ENCODE results near the gene CDC5L.
"Not testable (repeated sequence)": the region's sequence is repeated elsewhere in the genome, so short reads cannot be mapped to it uniquely, and the experiment has no call there.

Gene CDC5L

GRCh38 chr6:44449181-44449580, 61.7 kb downstream of the CDC5L start:
- H2AFZ ChIP-seq (ENCODE audit: insufficient read depth, low read length, poor library complexity); H3K27me3 ChIP-seq (ENCODE audit: insufficient read depth, low read length); H3K23ac ChIP-seq (ENCODE audit: low read length); H3K4me1 ChIP-seq (ENCODE audit: control insufficient read depth in 1 of 2, insufficient read depth in 2 of 2, low read length in 2 of 2); H3K79me2 ChIP-seq (ENCODE audit: control insufficient read depth, insufficient read depth, low read length, poor library complexity); H3K79me1 ChIP-seq (ENCODE audit: low read length); H3K27ac ChIP-seq (ENCODE audit: low read depth, low read length); H3K14ac ChIP-seq (ENCODE audit: low read length); H3K4me3 ChIP-seq (ENCODE audit: low read depth, low read length); H4K8ac ChIP-seq (ENCODE audit: low read depth, low read length); H3K4ac ChIP-seq (ENCODE audit: low read depth, low read length); H4K91ac ChIP-seq (ENCODE audit: low read depth, low read length); DNase-seq; H3K18ac ChIP-seq (ENCODE audit: low read length); H3K4me2 ChIP-seq (ENCODE audit: low read length); H2BK12ac ChIP-seq (ENCODE audit: low read length); H3K36me3 ChIP-seq (ENCODE audit: control insufficient read depth in 1 of 2, insufficient read depth in 2 of 2, low read length in 2 of 2); H3K9me3 ChIP-seq (ENCODE audit: insufficient read depth, low read depth, low read length); H4K12ac ChIP-seq (ENCODE audit: low read depth, low read length); H2BK120ac ChIP-seq (ENCODE audit: insufficient read depth, low read length, poor library complexity); H2BK5ac ChIP-seq (ENCODE audit: low read depth, low read length, poor library complexity); H3K9ac ChIP-seq (ENCODE audit: low read length); H2AK5ac ChIP-seq (ENCODE audit: low read length): not testable (repeated sequence)
- WGBS (ENCODE audit: extremely low coverage, insufficient coverage, insufficient read length), result no CpG with 5 or more reads among the region's 2 CpGs

DNA sequence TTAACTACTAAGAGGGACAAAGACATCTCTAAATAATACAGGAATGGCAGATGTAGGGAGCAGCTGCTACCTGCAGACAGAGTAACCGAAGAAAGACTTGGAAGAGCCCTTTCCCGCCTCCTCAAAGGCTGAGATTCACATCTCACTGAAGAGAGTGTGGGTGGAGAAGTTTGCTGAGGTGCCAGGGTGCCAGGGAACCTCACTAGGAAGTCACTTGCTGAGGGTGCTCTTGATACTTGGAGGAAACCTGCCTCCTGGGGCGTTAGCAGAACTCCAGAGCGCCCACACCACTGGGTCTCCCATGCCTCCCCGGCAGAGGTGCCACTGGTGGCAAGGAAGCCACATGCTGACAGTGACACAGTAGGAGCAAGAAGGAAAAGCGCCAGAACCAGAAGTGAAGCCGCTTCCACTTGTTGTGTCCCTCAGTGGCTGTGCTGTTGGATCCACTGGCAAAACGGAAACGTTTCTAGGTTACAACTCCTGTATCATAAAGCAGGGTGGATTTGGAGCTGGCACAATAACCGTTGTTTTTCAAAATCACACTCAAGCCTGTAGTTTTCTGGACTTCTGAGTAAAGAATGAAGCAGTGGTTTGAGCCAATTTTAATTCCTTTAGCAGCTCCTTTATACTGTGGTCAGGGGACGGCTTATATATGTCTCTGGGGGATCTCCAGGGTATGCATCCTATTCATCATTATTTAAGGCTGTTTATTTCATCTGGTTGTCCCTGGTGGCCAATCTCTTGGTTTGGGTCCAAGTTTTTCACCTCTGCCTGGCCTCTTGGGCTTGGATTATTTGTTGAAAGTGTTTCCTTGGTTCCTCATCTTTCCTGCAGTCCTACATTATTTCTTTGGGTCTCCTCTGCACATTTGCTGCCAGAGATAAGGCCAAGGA, 64.5 kb downstream of the CDC5L start:
- no peak overlapping the region for H3K27ac ChIP-seq (ENCODE audit: low read depth, low read length)
- H2BK12ac ChIP-seq (ENCODE audit: low read length), result no peak overlapping the region
- no peak overlapping the region for H2AK5ac ChIP-seq (ENCODE audit: low read length)
- peaks cover 0 to 3% of the 10 kb centered on the region in 2 experiments for H3K4me1 ChIP-seq (ENCODE audit: control insufficient read depth in 1 of 2, insufficient read depth in 2 of 2, low read length in 2 of 2)
- H3K4ac ChIP-seq (ENCODE audit: low read depth, low read length), result no peak overlapping the region
- no peak overlapping the region for H3K23ac ChIP-seq (ENCODE audit: low read length)
- H3K4me2 ChIP-seq (ENCODE audit: low read length), result no peak overlapping the region
- no peak overlapping the region for H2BK120ac ChIP-seq (ENCODE audit: insufficient read depth, low read length, poor library complexity)
- H3K9ac ChIP-seq (ENCODE audit: low read length), result no peak overlapping the region
- H3K4me3 ChIP-seq (ENCODE audit: low read depth, low read length), result peak overlapping the region; percentile 16
- H3K18ac ChIP-seq (ENCODE audit: low read length), result no peak overlapping the region
- H3K79me2 ChIP-seq (ENCODE audit: control insufficient read depth, insufficient read depth, low read length, poor library complexity), result no peaks in the 10 kb centered on the region
- H3K14ac ChIP-seq (ENCODE audit: low read length), result no peak overlapping the region
- no peak overlapping the region for H2AFZ ChIP-seq (ENCODE audit: insufficient read depth, low read length, poor library complexity)
- H4K12ac ChIP-seq (ENCODE audit: low read depth, low read length), result no peak overlapping the region
- no peaks in the 10 kb centered on the region for H3K79me1 ChIP-seq (ENCODE audit: low read length)
- no peak overlapping the region for H4K8ac ChIP-seq (ENCODE audit: low read depth, low read length)
- H3K9me3 ChIP-seq (ENCODE audit: insufficient read depth, low read depth, low read length), result no peaks in the 10 kb centered on the region
- no peak overlapping the region for H2BK5ac ChIP-seq (ENCODE audit: low read depth, low read length, poor library complexity)
- no peaks in the 10 kb centered on the region for H3K27me3 ChIP-seq (ENCODE audit: insufficient read depth, low read length)
- H4K91ac ChIP-seq (ENCODE audit: low read depth, low read length), result no peak overlapping the region
- no peak for DNase-seq
- no CpG with 5 or more reads among the region's 11 CpGs for WGBS (ENCODE audit: extremely low coverage, insufficient coverage, insufficient read length)
- H3K36me3 ChIP-seq (ENCODE audit: control insufficient read depth in 1 of 2, insufficient read depth in 2 of 2, low read length in 2 of 2), result peaks cover 3 to 8% of the 10 kb centered on the region in 2 experiments

DNA sequence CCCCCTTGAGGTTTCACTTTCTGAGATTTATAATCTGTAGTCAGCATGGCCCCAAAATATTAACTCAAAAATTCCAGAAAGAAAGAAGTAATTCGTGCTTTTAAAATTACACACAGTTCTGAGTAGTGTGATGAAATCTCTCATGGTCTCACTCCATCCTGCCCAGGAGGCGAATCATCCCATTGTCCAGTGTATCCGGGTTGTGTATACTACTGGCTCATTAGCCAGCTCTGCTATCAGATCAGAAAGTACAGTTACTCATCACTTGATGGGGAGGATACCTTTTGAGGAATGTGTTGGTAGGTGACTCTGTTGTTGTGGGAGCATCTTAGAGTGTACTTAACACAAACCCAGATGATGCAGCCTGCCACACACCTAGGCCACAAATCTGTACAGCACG, 65.2 kb downstream of the CDC5L start:
- no peak overlapping the region for H2BK5ac ChIP-seq (ENCODE audit: low read depth, low read length, poor library complexity)
- no peak overlapping the region for H3K14ac ChIP-seq (ENCODE audit: low read length)
- H2BK12ac ChIP-seq (ENCODE audit: low read length), result no peak overlapping the region
- no peak overlapping the region for H2AFZ ChIP-seq (ENCODE audit: insufficient read depth, low read length, poor library complexity)
- no peak overlapping the region for H3K23ac ChIP-seq (ENCODE audit: low read length)
- H3K18ac ChIP-seq (ENCODE audit: low read length), result no peak overlapping the region
- no peak overlapping the region for H3K4me3 ChIP-seq (ENCODE audit: low read depth, low read length)
- no peak overlapping the region for H3K4ac ChIP-seq (ENCODE audit: low read depth, low read length)
- peaks cover 0 to 3% of the 10 kb centered on the region in 2 experiments for H3K4me1 ChIP-seq (ENCODE audit: control insufficient read depth in 1 of 2, insufficient read depth in 2 of 2, low read length in 2 of 2)
- H3K4me2 ChIP-seq (ENCODE audit: low read length), result no peak overlapping the region
- H3K9ac ChIP-seq (ENCODE audit: low read length), result no peak overlapping the region
- no peak overlapping the region for H4K91ac ChIP-seq (ENCODE audit: low read depth, low read length)
- H3K36me3 ChIP-seq (ENCODE audit: control insufficient read depth in 1 of 2, insufficient read depth in 2 of 2, low read length in 2 of 2), result peaks cover 3 to 8% of the 10 kb centered on the region in 2 experiments
- H3K9me3 ChIP-seq (ENCODE audit: insufficient read depth, low read depth, low read length), result no peaks in the 10 kb centered on the region
- H2AK5ac ChIP-seq (ENCODE audit: low read length), result no peak overlapping the region
- DNase-seq, result peak; percentile 74 to 88
- no peaks in the 10 kb centered on the region for H3K79me2 ChIP-seq (ENCODE audit: control insufficient read depth, insufficient read depth, low read length, poor library complexity)
- no peak overlapping the region for H3K27ac ChIP-seq (ENCODE audit: low read depth, low read length)
- H3K79me1 ChIP-seq (ENCODE audit: low read length), result no peaks in the 10 kb centered on the region
- H4K8ac ChIP-seq (ENCODE audit: low read depth, low read length), result no peak overlapping the region
- no peaks in the 10 kb centered on the region for H3K27me3 ChIP-seq (ENCODE audit: insufficient read depth, low read length)
- no peak overlapping the region for H4K12ac ChIP-seq (ENCODE audit: low read depth, low read length)
- no CpG with 5 or more reads among the region's 4 CpGs for WGBS (ENCODE audit: extremely low coverage, insufficient coverage, insufficient read length)
- no peak overlapping the region for H2BK120ac ChIP-seq (ENCODE audit: insufficient read depth, low read length, poor library complexity)

- no peak overlapping the region for H4K8ac ChIP-seq (ENCODE audit: low read depth, low read length)
- no peaks in the 10 kb centered on the region for H3K27me3 ChIP-seq (ENCODE audit: insufficient read depth, low read length)
- no peak overlapping the region for H2BK5ac ChIP-seq (ENCODE audit: low read depth, low read length, poor library complexity)
- no peak overlapping the region for H2BK12ac ChIP-seq (ENCODE audit: low read length)
- DNase-seq, result no peak
- H3K14ac ChIP-seq (ENCODE audit: low read length), result no peak overlapping the region
- H3K79me1 ChIP-seq (ENCODE audit: low read length), result no peaks in the 10 kb centered on the region
- H3K4me2 ChIP-seq (ENCODE audit: low read length), result no peak overlapping the region
- H3K4me3 ChIP-seq (ENCODE audit: low read depth, low read length), result no peak overlapping the region
- H3K4me1 ChIP-seq (ENCODE audit: control insufficient read depth in 1 of 2, insufficient read depth in 2 of 2, low read length in 2 of 2), result peaks cover 0 to 3% of the 10 kb centered on the region in 2 experiments
- H2BK120ac ChIP-seq (ENCODE audit: insufficient read depth, low read length, poor library complexity), result no peak overlapping the region
- no peak overlapping the region for H3K4ac ChIP-seq (ENCODE audit: low read depth, low read length)
- no peak overlapping the region for H3K23ac ChIP-seq (ENCODE audit: low read length)
- no peak overlapping the region for H4K91ac ChIP-seq (ENCODE audit: low read depth, low read length)
- H2AK5ac ChIP-seq (ENCODE audit: low read length), result no peak overlapping the region
- no peak overlapping the region for H4K12ac ChIP-seq (ENCODE audit: low read depth, low read length)
- no peaks in the 10 kb centered on the region for H3K9me3 ChIP-seq (ENCODE audit: insufficient read depth, low read depth, low read length)
- no peak overlapping the region for H2AFZ ChIP-seq (ENCODE audit: insufficient read depth, low read length, poor library complexity)
- peaks cover 3 to 6% of the 10 kb centered on the region in 2 experiments for H3K36me3 ChIP-seq (ENCODE audit: control insufficient read depth in 1 of 2, insufficient read depth in 2 of 2, low read length in 2 of 2)
- no peak overlapping the region for H3K9ac ChIP-seq (ENCODE audit: low read length)
- no peaks in the 10 kb centered on the region for H3K79me2 ChIP-seq (ENCODE audit: control insufficient read depth, insufficient read depth, low read length, poor library complexity)
- no peak overlapping the region for H3K18ac ChIP-seq (ENCODE audit: low read length)
- H3K27ac ChIP-seq (ENCODE audit: low read depth, low read length), result no peak overlapping the region
- no CpG with 5 or more reads among the region's 1 CpG for WGBS (ENCODE audit: extremely low coverage, insufficient coverage, insufficient read length)
Observed at GRCh38 chr6:44453146-44453545, 65.6 kb downstream of the CDC5L start.

Measured in trophoblast cell (in vitro differentiated cells and primary cell).